Transverse colon (tissue), 4 donors: ENCODE measurements around the gene ZNF576.

Experiments
- EP300 ChIP-seq: sonication (generic); formaldehyde crosslinking; IDR thresholded peaks from one replicate; pipeline ENCODE4 v1.6.1; 2017; ENCODE audit warnings: antibody characterized with exemption, low read depth
- POLR2A ChIP-seq: fragments of 450-650 bp; IDR thresholded peaks from one replicate; pipeline ENCODE4 v1.6.1; 2016; ENCODE audit warnings: antibody characterized with exemption, mild to moderate bottlenecking, moderate library complexity
- POLR2AphosphoS5 ChIP-seq, 3 donors: sonication (generic); formaldehyde crosslinking; IDR thresholded peaks; one replicate each; pipeline ENCODE4 v1.6.1; 2016; ENCODE audit warnings: antibody characterized with exemption in 3 of 3
- TF ChIP-seq, protein P1 (sequence below), 5 experiments: fragments of 200-600 bp in 3 of 5; fragments of 450-650 bp in 2 of 5; sonication (generic) in 3 of 5; IDR thresholded peaks; 1 replicate in 2 of 5; 2 replicates in 3 of 5; pipeline ENCODE4 v1.5.1; 2016 to 2017; ENCODE audit warnings: antibody characterized with exemption in 5 of 5, inconsistent platforms in 3 of 5, mild to moderate bottlenecking in 2 of 5, moderate library complexity in 1 of 5

DNA sequence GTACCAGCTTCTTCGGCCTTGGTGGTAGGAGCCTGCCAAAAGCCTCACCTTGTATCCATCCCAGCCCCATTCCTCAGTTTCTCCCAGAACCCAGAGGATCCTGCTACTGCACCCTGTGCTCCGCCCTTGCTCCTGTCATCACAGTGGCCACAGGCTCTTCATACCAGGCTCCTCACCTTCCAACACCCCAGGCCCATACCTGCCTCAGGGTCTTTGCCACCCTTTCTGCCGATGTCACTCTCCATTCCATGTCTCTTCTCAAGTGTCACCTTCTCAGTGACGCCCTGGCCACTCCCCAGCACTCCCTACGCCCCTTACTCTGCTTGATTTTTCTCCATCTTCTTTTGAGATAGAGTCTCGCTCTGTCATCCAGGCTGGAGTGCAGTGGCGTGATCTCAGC is 13.5 kb downstream of the ZNF576 start:
- TF ChIP-seq, protein P1, sequence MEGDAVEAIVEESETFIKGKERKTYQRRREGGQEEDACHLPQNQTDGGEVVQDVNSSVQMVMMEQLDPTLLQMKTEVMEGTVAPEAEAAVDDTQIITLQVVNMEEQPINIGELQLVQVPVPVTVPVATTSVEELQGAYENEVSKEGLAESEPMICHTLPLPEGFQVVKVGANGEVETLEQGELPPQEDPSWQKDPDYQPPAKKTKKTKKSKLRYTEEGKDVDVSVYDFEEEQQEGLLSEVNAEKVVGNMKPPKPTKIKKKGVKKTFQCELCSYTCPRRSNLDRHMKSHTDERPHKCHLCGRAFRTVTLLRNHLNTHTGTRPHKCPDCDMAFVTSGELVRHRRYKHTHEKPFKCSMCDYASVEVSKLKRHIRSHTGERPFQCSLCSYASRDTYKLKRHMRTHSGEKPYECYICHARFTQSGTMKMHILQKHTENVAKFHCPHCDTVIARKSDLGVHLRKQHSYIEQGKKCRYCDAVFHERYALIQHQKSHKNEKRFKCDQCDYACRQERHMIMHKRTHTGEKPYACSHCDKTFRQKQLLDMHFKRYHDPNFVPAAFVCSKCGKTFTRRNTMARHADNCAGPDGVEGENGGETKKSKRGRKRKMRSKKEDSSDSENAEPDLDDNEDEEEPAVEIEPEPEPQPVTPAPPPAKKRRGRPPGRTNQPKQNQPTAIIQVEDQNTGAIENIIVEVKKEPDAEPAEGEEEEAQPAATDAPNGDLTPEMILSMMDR (IDR thresholded peaks at IDR 0.05) = no peak
- TF ChIP-seq POLR2A (no peak), POLR2AphosphoS5 (IDR thresholded peaks at IDR 0.05) (no peak), EP300 (no peak)
